ENCODE results near the gene SLCO1C1.

The SLCO1C1 gene

GRCh38 chr12:20792971-20793370, 97.8 kb downstream of the SLCO1C1 start:
- no peak for DNase-seq (ENCODE audit: low spot score)

DNA sequence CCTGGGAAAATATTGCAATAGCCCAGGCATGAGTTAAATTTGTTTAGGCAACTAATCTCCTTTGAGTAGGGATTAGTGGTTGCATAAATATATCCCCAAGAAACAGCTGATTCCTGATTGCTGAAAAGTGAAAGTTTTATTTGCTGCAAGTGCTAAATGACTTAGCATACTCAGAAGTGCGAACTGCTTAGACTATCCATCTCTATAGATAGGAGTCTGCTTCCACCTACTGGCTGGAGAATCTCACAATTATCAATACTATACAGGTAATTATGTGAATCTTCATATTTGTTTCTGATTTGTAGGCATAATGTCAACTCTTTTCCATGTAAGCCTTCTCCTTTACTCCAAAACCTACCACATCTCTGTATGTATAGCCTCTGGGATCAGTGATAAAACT, 103.4 kb downstream of the SLCO1C1 start:
- DNase-seq (ENCODE audit: low spot score), result no peak

DNA sequence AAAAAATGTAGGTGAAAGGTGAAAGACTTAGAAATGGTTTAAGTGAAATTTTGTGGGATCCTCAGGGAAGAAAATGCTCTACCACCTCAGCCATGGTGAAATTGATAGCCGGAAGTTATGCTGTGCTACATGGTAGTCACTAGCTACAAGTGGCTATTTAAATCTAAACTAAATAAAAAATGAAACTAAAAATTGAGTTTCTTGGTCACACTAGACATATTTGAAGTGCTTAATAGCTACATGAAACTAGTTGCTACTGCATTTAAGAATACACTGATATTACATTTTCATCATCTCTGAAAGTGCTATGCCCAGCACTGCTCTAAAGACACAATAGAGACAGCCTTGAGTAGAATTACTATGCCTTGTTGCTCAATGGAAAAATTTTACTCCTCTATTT, 105.0 kb downstream of the SLCO1C1 start:
- DNase-seq (ENCODE audit: low spot score), result no peak

DNA sequence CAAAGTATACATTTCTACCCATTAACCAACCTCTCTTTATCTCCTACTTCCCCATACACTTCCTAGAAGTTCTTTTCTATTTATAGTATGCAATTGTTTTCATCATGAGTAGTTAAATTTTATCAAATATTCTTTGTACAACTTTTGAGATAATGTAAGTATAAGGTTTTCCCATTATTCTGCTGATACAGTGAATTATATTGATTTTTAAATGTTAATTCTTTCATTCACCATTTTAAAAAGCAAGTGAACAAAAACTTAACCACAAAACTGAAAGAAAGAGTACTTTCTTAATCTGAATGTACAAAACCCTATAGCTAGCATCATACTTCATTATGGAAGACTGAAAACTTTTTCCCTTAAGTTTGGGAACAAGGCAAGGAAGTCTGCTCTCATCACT, 105.9 kb downstream of the SLCO1C1 start:
- DNase-seq (ENCODE audit: low spot score), result no peak
